ACC112 (cell line): Measurements from ENCODE around the gene PML.
"Not testable (repeated sequence)": the region's sequence is repeated elsewhere in the genome, so short reads cannot be mapped to it uniquely, and the experiment has no call there.

Source experiments
- H2AFZ ChIP-seq: fragments of 200-600 bp; sonication (generic); one replicate; pipeline ENCODE4 v1.6.0; 2017; ENCODE audit warnings: antibody characterized with exemption, low read length; ENCODE audit not compliant: unreplicated experiment
- H3K27ac ChIP-seq: fragments of 200-600 bp; sonication (generic); 2 replicates; pipeline ENCODE4 v1.5.1; 2014; ENCODE audit warnings: low read depth, mild to moderate bottlenecking, antibody characterized with exemption, low read length, moderate library complexity
- H3K27me3 ChIP-seq: fragments of 200-600 bp; sonication (generic); 2 replicates; pipeline ENCODE4 v1.6.1; 2014; ENCODE audit warnings: mild to moderate bottlenecking, antibody characterized with exemption, low read length, moderate library complexity, mixed read lengths; ENCODE audit not compliant: insufficient read depth
- H3K36me3 ChIP-seq: fragments of 200-600 bp; sonication (generic); 2 replicates; pipeline ENCODE4 v1.6.1; 2016; ENCODE audit warnings: mild to moderate bottlenecking, antibody characterized with exemption, low read length, moderate library complexity, mixed read lengths; ENCODE audit not compliant: insufficient read depth
- H3K4me1 ChIP-seq: fragments of 200-600 bp; sonication (generic); one replicate; pipeline ENCODE4 v1.6.1; 2016; ENCODE audit warnings: low read length, mixed read lengths; ENCODE audit not compliant: insufficient read depth, unreplicated experiment, control insufficient read depth
- H3K4me3 ChIP-seq: fragments of 200-600 bp; sonication (generic); 2 replicates; pipeline ENCODE4 v1.5.1; 2014; ENCODE audit warnings: mild to moderate bottlenecking, low read depth, low read length
- H3K79me2 ChIP-seq: fragments of 200-600 bp; sonication (generic); one replicate; pipeline ENCODE4 v1.6.0; 2016; ENCODE audit warnings: low read length; ENCODE audit not compliant: control insufficient read depth, unreplicated experiment, insufficient read depth

PML gene

GRCh38 chr15:74096753-74097474 lies 102.4 kb downstream of the PML start:
- H3K27me3 ChIP-seq, H3K4me3 ChIP-seq, H3K4me1 ChIP-seq, H3K79me2 ChIP-seq, H3K36me3 ChIP-seq, H2AFZ ChIP-seq, H3K27ac ChIP-seq: not testable (repeated sequence)
